GM12878 (cell line): ENCODE data around the gene MND1. TPM values are rescaled to one million over a fixed set of nuclear protein-coding genes. Genes with fewer than 3 reads are reported as not detected.

Experiments
- ATAC-seq: fragments of 200-7000 bp; cut with Tn5 transposase; 3 replicates; pipeline ENCODE4 v1.9.1; 2020; ENCODE audit warnings: mild to moderate bottlenecking, moderate library complexity
- BruUV-seq: library from RNA; stranded (reverse); fragments of 400-500 nt; replicated peaks from 2 replicates; lab custom pipeline; 2021; lab: Mats Ljungman, UMichigan
- CTCF ChIA-PET: fragments of 300-600 bp; sonication (Branson Sonifier 250); formaldehyde crosslinking; extraction: SDS; loops from one replicate; lab custom pipeline; 2021; ENCODE audit warnings: inconsistent platforms; lab: Yijun Ruan, JAX
- POLR2A ChIA-PET: fragments of 350-600 bp; formaldehyde crosslinking; extraction: SDS; loops from one replicate; lab custom pipeline; 2021; ENCODE audit warnings: inconsistent platforms; lab: Charles Lee
- RAD21 ChIA-PET: fragments of 300-600 bp; sonication (Branson Sonifier 250); formaldehyde crosslinking; loops from one replicate; lab custom pipeline; 2023; ENCODE audit warnings: antibody characterized with exemption; ENCODE audit not compliant: unreplicated experiment; lab: Charles Lee
- SMC1A ChIA-PET: fragments of 300-600 bp; sonication (Branson Sonifier 250); formaldehyde crosslinking; loops from one replicate; lab custom pipeline; 2023; ENCODE audit not compliant: unreplicated experiment, uncharacterized antibody; lab: Charles Lee
- DNase-seq: peaks from one replicate; pipeline ENCODE4 v3.0.0-alpha.2; 2011; ENCODE audit warnings: low read depth, low spot score
- FAIRE-seq: peaks from 3 replicates; lab custom pipeline; 2011; peaks lifted over from hg19 to GRCh38; lab: Jason Lieb, UNC
- H2AFZ ChIP-seq: 2 replicates; pipeline ENCODE4 v1.6.0; 2011; ENCODE audit warnings: low read depth, low read length, control low read depth; ENCODE audit not compliant: control insufficient read depth
- H3K27ac ChIP-seq: 2 replicates; pipeline ENCODE4 v1.5.1; 2011; ENCODE audit warnings: control low read depth; ENCODE audit not compliant: control insufficient read depth, insufficient read depth
- H3K27me3 ChIP-seq, 2 experiments: replicated peaks in 1 of 2; 2 replicates each; pipeline versions ENCODE4 v1.6.0 to v1.6.1; 2011; ENCODE audit warnings: low read length in 1 of 2; ENCODE audit not compliant: control insufficient read depth in 2 of 2, insufficient read depth in 2 of 2
- H3K36me3 ChIP-seq, 2 experiments: 2 replicates each; pipeline ENCODE4 v1.5.1; 2011; ENCODE audit warnings: low read length in 1 of 2; ENCODE audit not compliant: control insufficient read depth in 2 of 2, insufficient read depth in 2 of 2
- H3K4me1 ChIP-seq: 2 replicates; pipeline ENCODE4 v1.6.1; 2011; ENCODE audit warnings: mild to moderate bottlenecking, low read length, moderate library complexity, mixed read lengths; ENCODE audit not compliant: control insufficient read depth, insufficient read depth
- H3K4me2 ChIP-seq: 2 replicates; pipeline ENCODE4 v1.6.0; 2011; ENCODE audit warnings: control low read depth; ENCODE audit not compliant: control insufficient read depth, insufficient read depth
- H3K4me3 ChIP-seq: fragments of 200-600 bp; sonication (generic); 2 replicates; pipeline ENCODE4 v1.5.1; 2016
- H3K79me2 ChIP-seq: 2 replicates; pipeline ENCODE4 v1.6.0; 2011; ENCODE audit warnings: low read length; ENCODE audit not compliant: control insufficient read depth, insufficient read depth
- H3K9ac ChIP-seq: 2 replicates; pipeline ENCODE4 v1.8.0; 2011; ENCODE audit warnings: low read length, control low read depth, mixed read lengths; ENCODE audit not compliant: control insufficient read depth, insufficient read depth
- H3K9me3 ChIP-seq: replicated peaks from 3 replicates; pipeline ENCODE4 v1.5.1; 2011; ENCODE audit warnings: mild to moderate bottlenecking, low read length; ENCODE audit not compliant: control insufficient read depth, insufficient read depth
- H4K20me1 ChIP-seq: 2 replicates; pipeline ENCODE4 v1.6.0; 2011; ENCODE audit not compliant: control insufficient read depth, insufficient read depth
- CBFB ChIP-seq: IDR thresholded peaks from 2 replicates; pipeline ENCODE4 v1.6.1; 2016; ENCODE audit warnings: antibody characterized with exemption, low read depth
- DPF2 ChIP-seq: fragments of 450-650 bp; IDR thresholded peaks from 2 replicates; pipeline ENCODE4 v1.6.1; 2017; ENCODE audit warnings: mild to moderate bottlenecking
- MEF2B ChIP-seq: fragments of 450-650 bp; IDR thresholded peaks from 2 replicates; pipeline ENCODE4 v1.6.1; 2018; ENCODE audit warnings: mild to moderate bottlenecking, moderate library complexity; ENCODE audit not compliant: partially characterized antibody, poor library complexity, severe bottlenecking
- NR2C2 ChIP-seq: IDR thresholded peaks from 2 replicates; pipeline ENCODE4 v1.6.1; 2011; ENCODE audit warnings: borderline replicate concordance, low read depth; ENCODE audit not compliant: control insufficient read depth, insufficient read length
- TAF1 ChIP-seq: IDR thresholded peaks from 2 replicates; pipeline ENCODE4 v1.6.1; 2011; ENCODE audit warnings: mild to moderate bottlenecking, low read depth, low read length, borderline replicate concordance
- WRNIP1 ChIP-seq: IDR thresholded peaks from 2 replicates; pipeline ENCODE4 v1.6.1; 2011; ENCODE audit warnings: low read depth, low read length, improper control_type of control experiment, borderline replicate concordance
- YY1 ChIP-seq: IDR thresholded peaks from 2 replicates; pipeline ENCODE4 v1.6.1; 2011; ENCODE audit warnings: low read depth, mild to moderate bottlenecking, low read length
- ZNF687 ChIP-seq: fragments of 450-650 bp; IDR thresholded peaks from 2 replicates; pipeline ENCODE4 v1.6.1; 2017; ENCODE audit warnings: mild to moderate bottlenecking, moderate library complexity
- WGBS: methylation state at CpG from one replicate; pipeline ENCODE4 v1.1.6; 2016; ENCODE audit warnings: low lambda C conversion rate; ENCODE audit not compliant: insufficient replicate concordance, insufficient coverage; ENCODE audit errors: missing lambda C conversion rate; 5-methylcytosine and 5-hydroxymethylcytosine counted together
- in situ Hi-C: fragments of 300-500 bp; cut with MboI; formaldehyde crosslinking; loops from 9 replicates; pipeline ENCODE4 v1.14.3; 2018; ENCODE audit warnings: mixed read lengths
- intact Hi-C: fragments of 100-400 bp; cut with micrococcal nuclease; formaldehyde crosslinking; loops from one replicate; pipeline ENCODE4 v1.14.2; 2022; ENCODE audit not compliant: unreplicated experiment
- polyA plus RNA-seq, 11 experiments: library from polyadenylated mRNA; depleted of rRNA in 4 of 11; unstranded in 6 of 11; stranded (reverse) in 5 of 11; fragments of >200 nt; fragmentation: Nextera tagmentation in 4 of 11; fragmentation: Illumina TruSeq in 1 of 11; extraction: Ambion mirVana in 4 of 11; extraction: Trizol in 1 of 11; gene quantifications; 1 replicate in 1 of 11; 2 replicates in 10 of 11; pipeline versions ENCODE4 v1.2.1 to v1.2.3, GENCODE V29; 2011 to 2016; ENCODE audit warnings: inconsistent platforms in 2 of 11, missing spikeins in 2 of 11, low read depth in 1 of 11
- total RNA-seq, 4 experiments: library from RNA; depleted of rRNA in 3 of 4; stranded (reverse); fragments of >200 nt in 3 of 4; fragmentation: Illumina TruSeq in 1 of 4; extraction: Trizol in 1 of 4; gene quantifications; 2 replicates each; pipeline versions ENCODE4 v1.2.1 to v1.2.3, GENCODE V29; 2013 to 2021

The MND1 gene
- total and polyA plus RNA-seq, 10 of the 15 experiments (the other 5 are each of a cell fraction or from before 2014, with no cell fraction given) = 17.7 to 58.1 (median 47.3) TPM

- TF ChIP-seq MEF2B (no peak), DPF2 (no peak), ZNF687 (no peak), TAF1 (no peak), YY1 (no peak), WRNIP1 (no peak)
Observed at GRCh38 chr4:153452658-153453378, 108.3 kb downstream of the MND1 start (continued).

- Histone ChIP-seq H2AFZ (no peak overlapping the region), H3K9me3 (no peaks in the 10 kb centered on the region), H3K4me3 (no peak overlapping the region), H3K9ac (no peak overlapping the region), H3K36me3 (no peaks in the 10 kb centered on the region), H3K27ac (no peak overlapping the region)
- no TSS peak for BruUV-seq
- DNase-seq (no peak), FAIRE-seq (no peak)
- RAD21 ChIA-PET = no interaction called here
- WGBS = 91% methylated on average over 8 of the region's 8 CpGs
- CTCF ChIA-PET = no interaction called here
- intact Hi-C loops = no loop called here
- no peak for TF ChIP-seq CBFB
- no peak for TF ChIP-seq NR2C2
- TF ChIP-seq, all 136 proteins: peak for 0
- Histone ChIP-seq H4K20me1 (no peaks in the 10 kb centered on the region), H3K4me2 (no peak overlapping the region), H3K79me2 (no peaks in the 10 kb centered on the region), H3K4me1 (peaks cover 9% of the 10 kb centered on the region), H3K27me3 (no peaks in the 10 kb centered on the region)
- POLR2A ChIA-PET = no interaction called here
- no peak for ATAC-seq
- in situ Hi-C loops = no loop called here
- SMC1A ChIA-PET = interaction anchor here (1.7 kb wide), 1 partner anchor 11 kb away, joined by 7 read pairs; no protein-coding TSS in a partner anchor
Observed at GRCh38 chr4:153453402-153453801, 108.9 kb downstream of the MND1 start.
